K562 (cell line): Measurements from ENCODE around the gene CFAP53. TPM values are rescaled to one million over a fixed set of nuclear protein-coding genes. Genes with fewer than 3 reads are reported as not detected.

Experiments
- BRF2 ChIP-seq: IDR thresholded peaks from 3 replicates; pipeline ENCODE4 v1.6.1; 2011; ENCODE audit warnings: borderline replicate concordance, mild to moderate bottlenecking; ENCODE audit not compliant: insufficient read length, insufficient read depth
- CCAR2 ChIP-seq: fragments of 200-400 bp; formaldehyde crosslinking; IDR thresholded peaks from 2 replicates; pipeline ENCODE4 v1.6.1; 2017; ENCODE audit warnings: mild to moderate bottlenecking, low read depth, low read length
- DIDO1 ChIP-seq: fragments of 450-650 bp; IDR thresholded peaks from 2 replicates; pipeline ENCODE4 v1.6.1; 2016; ENCODE audit warnings: low read depth, missing biosample characterization, missing genetic modification characterization
- ELF2 ChIP-seq: fragments of 250-450 bp; sonication (Bioruptor Pico); IDR thresholded peaks from 2 replicates; pipeline ENCODE4 v1.5.0; 2021; ENCODE audit warnings: mild to moderate bottlenecking
- FOXJ2 ChIP-seq: fragments of 200-800 bp; sonication (Bioruptor generic); IDR thresholded peaks from 2 replicates; pipeline ENCODE4 v1.6.1; 2016; ENCODE audit warnings: missing genetic modification characterization, missing compliant biosample characterization
- KAT8 ChIP-seq: fragments of 450-650 bp; IDR thresholded peaks from 2 replicates; pipeline ENCODE4 v1.6.1; 2016; ENCODE audit warnings: low read depth, mild to moderate bottlenecking
- LEF1 ChIP-seq: fragments of 450-650 bp; IDR thresholded peaks from 2 replicates; pipeline ENCODE4 v1.6.1; 2016; ENCODE audit warnings: mild to moderate bottlenecking
- MED1 ChIP-seq: sonication (generic); formaldehyde crosslinking; IDR thresholded peaks from 2 replicates; pipeline ENCODE4 v1.8.1; 2023; ENCODE audit warnings: missing genetic modification reagents, borderline replicate concordance
- NBN ChIP-seq: fragments of 450-650 bp; IDR thresholded peaks from 2 replicates; pipeline ENCODE4 v1.6.1; 2016; ENCODE audit warnings: low read depth, mild to moderate bottlenecking
- NFATC3 ChIP-seq: fragments of 450-650 bp; IDR thresholded peaks from 2 replicates; pipeline ENCODE4 v1.6.1; 2017; ENCODE audit warnings: mild to moderate bottlenecking
- NR0B1 ChIP-seq: fragments of 450-650 bp; IDR thresholded peaks from one replicate; pipeline ENCODE4 v1.6.1; 2018; ENCODE audit warnings: mild to moderate bottlenecking, moderate library complexity; ENCODE audit not compliant: partially characterized antibody
- NR2C1 ChIP-seq, 2 experiments: fragments of 450-650 bp; IDR thresholded peaks; 2 replicates each; pipeline ENCODE4 v1.6.1; 2017; ENCODE audit warnings: mild to moderate bottlenecking in 2 of 2, antibody characterized with exemption in 1 of 2, inconsistent platforms in 1 of 2, missing compliant biosample characterization in 1 of 2, missing genetic modification characterization in 1 of 2
- PHTF2 ChIP-seq: fragments of 250-450 bp; sonication (Bioruptor Pico); IDR thresholded peaks from 2 replicates; pipeline ENCODE4 v1.5.0; 2021; ENCODE audit warnings: mild to moderate bottlenecking
- SIX5 ChIP-seq, 2 experiments: IDR thresholded peaks; 2 replicates each; pipeline ENCODE4 v1.6.1; 2011; ENCODE audit warnings: low read length in 2 of 2, borderline replicate concordance in 1 of 2, low read depth in 1 of 2, mild to moderate bottlenecking in 1 of 2, moderate library complexity in 1 of 2; ENCODE audit not compliant: insufficient read depth in 1 of 2
- SMARCE1 ChIP-seq: fragments of 450-650 bp; IDR thresholded peaks from 2 replicates; pipeline ENCODE4 v1.7.1; 2016; ENCODE audit warnings: mild to moderate bottlenecking
- SNIP1 ChIP-seq: fragments of 450-650 bp; IDR thresholded peaks from 2 replicates; pipeline ENCODE4 v1.7.1; 2017; ENCODE audit warnings: low read depth, mild to moderate bottlenecking
- TARDBP ChIP-seq: fragments of 450-650 bp; IDR thresholded peaks from 2 replicates; pipeline ENCODE4 v1.6.1; 2016
- TEAD1 ChIP-seq, 2 experiments: fragments of 450-650 bp in 1 of 2; sonication (generic) in 1 of 2; formaldehyde crosslinking; IDR thresholded peaks; 2 replicates each; pipeline versions ENCODE4 v1.4.0 to v1.8.0; 2020 to 2022; ENCODE audit warnings: mild to moderate bottlenecking in 2 of 2, missing genetic modification reagents in 1 of 2
- TFAP4 ChIP-seq: sonication (generic); formaldehyde crosslinking; IDR thresholded peaks from 2 replicates; pipeline ENCODE4 v1.8.0; 2022; ENCODE audit warnings: missing genetic modification reagents, mild to moderate bottlenecking, moderate library complexity, borderline replicate concordance
- U2AF2 ChIP-seq: fragments of 200-400 bp; formaldehyde crosslinking; optimal IDR thresholded peaks from 2 replicates; pipeline ENCODE3; 2017; ENCODE audit warnings: low read depth, mild to moderate bottlenecking, low read length
- YBX1 ChIP-seq: fragments of 450-650 bp; IDR thresholded peaks from 2 replicates; pipeline ENCODE4 v1.7.1; 2016; ENCODE audit warnings: mild to moderate bottlenecking
- ZNF184 ChIP-seq: sonication (generic); formaldehyde crosslinking; IDR thresholded peaks from 2 replicates; pipeline ENCODE4 v1.5.0; 2020; ENCODE audit warnings: missing genetic modification reagents
- ZNF263 ChIP-seq: sonication (generic); formaldehyde crosslinking; IDR thresholded peaks from 2 replicates; pipeline ENCODE4 v1.8.0; 2022; ENCODE audit warnings: mild to moderate bottlenecking, missing genetic modification reagents, borderline replicate concordance
- ZNF444 ChIP-seq: fragments of 250-450 bp; sonication (Bioruptor Pico); IDR thresholded peaks from 2 replicates; pipeline ENCODE4 v1.4.0; 2020; ENCODE audit warnings: mild to moderate bottlenecking, moderate library complexity
- ZNF57 ChIP-seq: fragments of 450-650 bp; formaldehyde crosslinking; IDR thresholded peaks from 2 replicates; pipeline ENCODE4 v1.4.0; 2020; ENCODE audit warnings: mild to moderate bottlenecking, moderate library complexity
- ZNF76 ChIP-seq: fragments of 250-450 bp; sonication (Bioruptor Pico); IDR thresholded peaks from 2 replicates; pipeline ENCODE4 v1.4.0; 2020; ENCODE audit warnings: mild to moderate bottlenecking, moderate library complexity, borderline replicate concordance
- ZNF830 ChIP-seq: fragments of 250-450 bp; sonication (Bioruptor Pico); IDR thresholded peaks from 2 replicates; pipeline ENCODE4 v1.5.0; 2021; ENCODE audit warnings: mild to moderate bottlenecking
- polyA plus RNA-seq, 8 experiments: library from polyadenylated mRNA; depleted of rRNA in 4 of 8; stranded (reverse) in 5 of 8; unstranded in 3 of 8; fragments of >200 nt; fragmentation: Nextera tagmentation in 2 of 8; fragmentation: Illumina TruSeq in 1 of 8; extraction: Ambion mirVana in 2 of 8; extraction: Trizol in 1 of 8; gene quantifications; 2 replicates each; pipeline versions ENCODE4 v1.2.1 to v1.2.3, GENCODE V29; 2011 to 2014; ENCODE audit warnings: inconsistent platforms in 1 of 8, missing spikeins in 1 of 8
- total RNA-seq, 7 experiments: library from RNA; depleted of rRNA in 6 of 7; stranded (reverse); fragments of >200 nt in 6 of 7; fragmentation: Illumina TruSeq in 2 of 7; extraction: Trizol in 2 of 7; gene quantifications; 2 replicates each; pipeline versions ENCODE4 v1.2.1 to v1.2.3, GENCODE V29; 2011 to 2021; ENCODE audit warnings: low replicate concordance in 1 of 7

CFAP53 gene
- total and polyA plus RNA-seq, 9 of the 15 experiments (the other 6 are each of a cell fraction or from before 2014, with no cell fraction given) = 0.21 to 1.9 (median 1.2) TPM

- TF ChIP-seq NFATC3 (no peak), ZNF830 (CRISPR knock-in tag) (no peak), NR0B1 (no peak), BRF2 (no peak), NBN (no peak), U2AF2 (no peak), PHTF2 (CRISPR knock-in tag) (no peak), SIX5 (IDR thresholded peaks at IDR 0.05; ENCODE audit: borderline replicate concordance in 1 of 2, insufficient read depth in 1 of 2, low read depth in 1 of 2, low read length in 2 of 2) (peak; percentile 69 to 74; a peak in 2 of 4 replicates), ZNF57 (CRISPR knock-in tag) (no peak), ZNF184 (no peak), ZNF444 (CRISPR knock-in tag) (no peak), TFAP4 (CRISPR knock-in tag) (peak; percentile 96), SNIP1 (no peak), CCAR2 (no peak), ZNF263 (CRISPR knock-in tag) (peak; percentile 47; the same call in 1 of the 2 replicates), KAT8 (no peak), ELF2 (peak; percentile 88), TEAD1 (CRISPR knock-in tag; IDR thresholded peaks at IDR 0.05) (peak; percentile 54 to 76; a peak in 2 of 4 replicates), MED1 (no peak), SMARCE1 (no peak), ZNF76 (CRISPR knock-in tag) (no peak), NR2C1 (IDR thresholded peaks at IDR 0.05) (peak; percentile 95), NR2C1 (tag; IDR thresholded peaks at IDR 0.05) (peak; percentile 97), TARDBP (no peak), FOXJ2 (peak; percentile 94), DIDO1 (tag) (peak; percentile 77; the same call in 1 of the 2 replicates), YBX1 (no peak), LEF1 (no peak)
Measured at GRCh38 chr18:50287441-50288347, 21.4 kb upstream of the CFAP53 start, which contains the start of gene CXXC1 (continued).
